Stimulated activated CD8-positive, alpha-beta memory T cell treated with anti-CD3 and anti-CD28 coated beads, Interleukin-2, amount 100 ng/mL, for 1 hour (primary cell): ENCODE measurements around the gene PPWD1.

Experiments
- DNase-seq, 2 donors: peaks; one replicate each; pipeline ENCODE4 v3.0.0-alpha.2; 2020; ENCODE audit warnings: low read depth in 2 of 2

The PPWD1 gene

DNA sequence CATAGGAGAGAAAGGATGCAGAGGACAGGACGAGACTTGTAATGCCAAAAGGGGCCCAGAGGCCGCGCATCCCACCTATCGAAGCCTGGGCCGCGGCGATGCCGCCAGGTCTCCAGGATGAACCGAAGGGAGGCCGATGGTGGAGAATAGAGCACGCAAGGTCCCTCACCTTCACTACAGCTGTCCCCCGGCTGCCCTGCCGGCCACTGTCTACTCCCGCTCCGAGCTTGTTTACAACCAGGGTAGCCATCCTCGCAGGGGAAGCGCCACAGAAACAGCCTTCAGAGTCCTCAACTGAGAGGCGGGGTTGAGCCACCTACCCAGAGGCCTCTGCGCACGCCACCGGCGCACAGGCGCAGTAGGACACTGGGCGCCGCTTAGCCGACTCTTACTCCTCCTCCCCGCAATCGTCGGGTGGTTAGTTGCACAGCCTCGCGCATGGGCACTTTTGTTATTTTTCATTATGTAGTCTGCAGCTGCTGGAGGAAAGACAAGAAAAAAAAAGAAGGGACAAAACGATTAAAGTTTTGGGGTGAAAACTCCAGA, 61.0 kb downstream of the PPWD1 start, which contains the start of gene TRIM23:
Gene TRIM23, minus strand, starts transcription at position 309 of the 546 bp plus-strand sequence. Its CDS starts 59 bp downstream, at position 250.
- peak; percentile 80 to 84 for DNase-seq

DNA sequence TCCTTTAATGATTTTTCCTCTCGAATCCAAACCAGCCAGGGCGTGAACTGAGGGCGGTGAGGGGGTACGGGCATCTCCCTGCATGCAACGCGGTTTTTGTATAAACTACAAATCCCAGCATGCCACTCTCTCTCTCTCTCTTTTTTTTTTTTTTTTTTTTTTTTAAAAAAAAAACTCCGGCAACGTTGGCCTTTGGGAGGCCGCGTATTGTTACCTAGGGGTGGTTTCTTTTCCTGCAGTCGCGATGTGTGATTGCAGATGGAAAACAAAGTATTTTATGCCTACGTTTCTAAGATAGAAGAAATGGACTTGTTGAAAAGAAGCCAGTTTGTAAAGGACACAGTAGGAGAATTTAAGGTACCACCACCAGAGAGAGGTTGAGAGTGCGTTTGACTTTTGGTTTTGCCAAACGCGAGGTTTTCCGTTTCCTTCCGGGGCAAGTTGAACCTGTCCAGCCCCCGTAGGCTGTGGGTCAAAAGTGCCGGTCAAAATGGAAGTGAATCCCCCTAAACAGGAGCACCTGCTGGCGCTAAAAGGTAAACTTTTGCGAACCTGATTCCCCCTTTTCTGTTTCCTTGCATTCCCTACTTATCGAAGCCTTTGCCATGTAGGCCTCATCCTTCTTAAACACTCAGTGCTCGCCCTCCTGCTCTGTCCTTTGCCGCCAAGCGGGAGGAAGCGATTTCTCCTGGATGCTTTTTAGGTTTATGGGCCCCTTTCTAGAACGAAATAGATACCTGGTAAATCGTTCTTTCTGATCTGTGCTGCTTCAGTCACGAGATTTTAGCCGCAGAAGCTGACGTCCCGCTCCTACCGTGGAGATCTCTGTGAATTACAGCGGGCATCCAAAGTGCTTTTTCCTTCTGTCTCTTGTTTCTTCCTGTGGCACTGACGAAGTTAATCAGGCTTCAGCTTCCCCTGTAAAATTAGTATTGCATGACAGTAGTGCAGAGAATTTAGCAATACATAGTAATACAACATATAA, 61.8 kb downstream of the PPWD1 start, which contains the start of the genes SHLD3 and TRAPPC13:
Gene SHLD3, plus strand, starts transcription at position 457 of the 985 bp plus-strand sequence. CDS start 4,561 bp downstream, outside the sequence.
Gene TRAPPC13, plus strand, starts transcription at position 457 of the 985 bp plus-strand sequence. Its CDS starts 34 bp downstream, at position 491.
- DNase-seq, result peak; percentile 64 to 68

DNA sequence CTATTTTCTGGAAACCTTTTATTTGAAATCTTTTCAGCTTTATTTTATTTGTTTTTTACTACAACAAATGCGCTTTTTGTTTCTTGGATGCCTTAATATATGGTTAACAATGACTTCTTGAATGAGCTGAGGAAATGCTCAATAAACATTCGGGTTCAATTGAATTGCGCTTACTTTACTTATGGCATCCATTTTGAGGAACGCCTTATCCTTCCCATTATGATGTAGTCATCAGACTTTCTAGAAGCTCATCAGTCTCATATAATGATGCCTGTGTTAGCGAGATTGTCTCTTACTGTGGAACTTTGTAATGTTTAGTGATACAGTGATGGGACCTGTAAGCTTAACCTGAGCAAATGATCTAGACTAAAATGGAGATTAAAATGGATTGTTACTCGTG, 62.6 kb downstream of the PPWD1 start:
- no peak for DNase-seq

DNA sequence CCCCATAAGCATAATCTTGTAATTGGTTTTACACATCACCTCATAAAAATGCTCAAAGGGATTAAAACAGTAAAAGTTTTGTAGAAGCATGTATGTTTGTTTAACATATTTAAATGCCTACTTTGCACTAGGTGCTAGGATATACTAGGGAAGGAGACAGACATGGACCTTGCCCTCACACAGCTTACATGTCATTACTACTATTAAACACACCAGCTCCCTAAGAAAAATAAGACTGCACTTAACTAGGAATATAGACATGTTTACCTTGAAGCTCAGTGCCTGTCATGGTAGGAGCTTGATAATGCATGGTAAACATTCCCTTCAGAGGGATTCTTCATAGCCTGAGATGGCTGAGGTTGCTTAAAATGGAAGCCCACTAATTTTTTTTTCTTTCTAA, 67.9 kb downstream of the PPWD1 start:
- no peak for DNase-seq
